ENCODE measurements around the gene ZNF473.

Gene ZNF473

DNA sequence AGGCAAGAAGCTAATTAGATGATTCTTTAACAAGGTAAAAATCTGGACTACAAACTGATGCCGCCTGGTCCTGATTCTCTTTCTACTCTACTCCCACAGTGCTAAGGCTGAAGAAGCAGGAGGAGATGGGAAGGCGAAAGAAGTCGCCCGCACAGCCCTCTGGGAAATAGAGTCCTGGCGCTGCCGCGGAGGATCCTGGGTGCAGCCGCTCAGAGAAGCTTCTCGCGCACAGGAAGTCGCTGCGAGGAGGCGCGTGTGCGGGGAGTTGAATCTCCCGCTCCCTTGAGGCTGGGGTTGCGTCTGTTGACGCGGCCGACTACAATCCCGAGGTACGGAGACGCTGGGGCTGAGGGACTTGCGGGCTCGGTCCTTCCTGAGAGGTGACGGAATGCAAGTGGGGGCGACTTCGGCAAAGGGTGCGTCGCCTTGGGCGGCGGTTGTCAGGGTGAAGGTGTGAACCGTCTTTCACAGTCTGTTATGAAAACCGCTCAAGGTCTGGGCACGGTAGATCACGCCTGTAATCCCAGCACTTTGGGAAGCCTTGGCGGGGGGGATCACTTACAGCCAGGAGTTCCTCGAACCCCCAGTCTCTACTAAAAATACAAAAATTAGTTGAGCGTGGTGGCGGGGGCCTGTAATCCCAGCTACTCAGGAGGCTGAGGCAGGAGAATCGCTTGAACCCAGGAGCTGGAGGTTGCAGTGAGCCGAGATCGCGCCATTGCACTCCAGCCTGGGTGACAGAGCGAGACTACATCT, at the start of gene ZNF473:
Gene ZNF473 (plus strand): TSS at position 212 of the 756 bp plus-strand sequence. CDS start 5,078 bp downstream, outside the sequence.
- DNase-seq, result peak; percentile 96

DNA sequence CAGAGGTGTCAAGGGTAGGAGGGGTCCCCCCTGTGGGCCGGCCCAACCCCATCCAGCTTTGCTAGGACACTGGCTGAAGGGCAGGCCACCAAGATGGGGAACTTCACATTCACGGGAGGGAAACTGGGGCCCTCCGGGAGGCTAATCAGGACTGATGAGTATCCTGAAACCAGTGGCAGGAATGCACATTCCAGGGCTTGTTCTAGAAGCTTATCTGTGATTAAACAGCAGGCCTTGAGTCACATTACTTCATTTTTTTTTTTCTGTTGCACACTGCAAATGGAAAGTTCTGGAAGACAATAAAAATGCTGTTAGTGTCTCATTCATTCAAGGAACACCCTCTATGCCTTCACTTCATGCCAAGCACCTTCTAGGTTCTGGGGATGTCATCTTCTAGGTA, 49.3 kb upstream of the ZNF473 start:
- DNase-seq, result no peak

DNA sequence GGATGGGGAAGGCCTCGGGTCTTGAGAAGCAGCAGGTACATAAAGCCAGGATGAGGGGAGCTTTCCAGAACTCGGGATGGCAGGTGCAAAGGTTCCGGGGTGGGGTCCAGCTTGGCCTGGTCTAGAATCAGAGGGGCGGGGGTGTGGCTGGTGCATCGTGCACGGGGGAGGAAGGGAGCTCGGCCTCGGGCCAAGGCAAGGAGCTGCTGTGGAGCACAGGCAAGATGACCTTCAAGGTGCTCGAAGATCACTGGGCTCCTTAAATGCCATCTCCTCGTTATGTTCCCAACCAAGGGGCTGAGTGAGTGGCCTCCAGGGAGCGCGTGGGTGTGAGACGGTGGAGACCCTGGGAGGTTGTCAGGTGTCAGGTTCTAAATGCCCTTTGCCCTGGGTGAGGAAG, 48.7 kb upstream of the ZNF473 start:
- no peak for DNase-seq

DNA sequence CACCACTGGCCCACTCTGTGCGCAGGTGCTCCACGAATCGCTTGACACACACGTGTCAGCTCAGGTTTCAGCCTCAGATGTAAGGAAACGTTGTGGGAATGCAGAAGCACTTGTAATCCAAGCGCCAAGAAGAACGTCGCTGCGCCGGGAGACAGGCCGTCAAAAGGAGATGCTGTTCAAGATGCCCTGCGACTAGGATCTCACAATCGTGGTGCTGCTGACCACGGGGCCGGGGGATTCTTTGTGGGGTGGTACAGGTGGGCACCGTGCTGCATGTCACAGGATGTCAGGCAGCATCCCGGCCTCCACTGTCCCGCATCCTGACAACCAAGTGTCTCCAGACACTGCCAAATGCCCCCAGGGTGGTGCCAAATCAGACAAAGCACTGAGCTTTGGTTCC, 47.9 kb upstream of the ZNF473 start:
- DNase-seq, result no peak

DNA sequence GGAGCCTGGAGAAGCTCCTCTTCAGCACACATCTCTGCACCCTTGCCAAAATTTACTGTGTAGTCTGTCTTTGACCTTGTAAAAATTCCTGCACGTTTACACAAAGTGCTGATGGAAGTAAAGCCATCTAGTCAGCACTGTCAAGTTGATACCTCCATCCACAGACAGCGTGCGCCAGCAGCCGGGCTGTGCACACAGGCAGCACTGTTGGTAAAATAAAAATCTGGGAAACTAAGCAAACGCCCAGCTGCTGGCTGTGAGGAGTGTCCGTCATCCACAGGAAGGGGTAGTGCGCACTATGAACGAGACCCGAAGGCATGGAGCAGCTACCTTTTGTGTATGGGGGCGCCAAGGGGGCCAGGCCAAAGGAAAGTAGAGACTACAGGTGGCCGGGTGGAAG, 47.5 kb upstream of the ZNF473 start:
- DNase-seq, result no peak

DNA sequence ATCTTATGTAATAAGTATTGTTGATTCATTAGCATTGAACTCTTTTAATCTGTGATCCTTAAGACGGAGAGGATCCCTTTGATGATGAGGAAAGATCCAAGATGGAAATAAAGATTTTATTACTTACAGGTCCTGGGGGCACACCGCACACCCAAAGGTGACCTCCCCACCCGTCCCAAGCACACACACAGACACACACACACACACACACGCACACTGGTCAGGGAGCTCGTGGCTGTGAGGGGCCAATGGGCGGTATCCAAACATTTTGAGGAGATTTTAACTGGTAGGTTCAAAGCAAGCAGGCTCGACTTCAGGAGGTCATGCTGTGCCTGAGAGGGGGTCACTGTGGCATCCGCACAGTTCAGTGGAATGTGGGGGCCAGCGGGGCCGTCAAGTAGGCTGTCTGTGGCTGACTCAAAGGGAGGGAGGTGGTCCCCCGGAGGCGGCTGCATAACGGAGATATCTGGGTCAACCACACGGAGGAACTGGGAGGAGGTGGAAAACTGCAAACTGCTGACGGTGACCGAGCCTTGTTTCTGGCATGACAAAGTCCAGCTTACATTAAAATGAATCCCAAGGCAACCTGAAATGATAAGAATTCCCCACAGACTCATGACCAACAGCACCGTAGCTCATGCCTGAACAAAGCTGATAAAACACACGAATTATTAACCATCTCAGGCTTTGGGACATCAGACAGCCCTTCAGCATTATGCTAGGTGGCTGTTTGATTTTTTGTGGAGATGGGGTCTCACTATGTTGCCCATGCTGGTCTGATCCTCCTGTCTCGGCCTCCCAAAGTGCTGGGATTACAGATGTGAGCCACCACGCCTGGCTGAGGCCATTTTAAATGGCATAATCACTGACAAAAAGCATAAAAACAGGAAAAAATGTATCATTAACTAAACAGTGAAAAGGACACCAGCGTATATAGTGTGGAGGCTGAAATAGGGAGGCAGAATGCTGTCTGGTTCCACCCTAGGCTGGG, 43.9 kb upstream of the ZNF473 start:
- no peak for DNase-seq

DNA sequence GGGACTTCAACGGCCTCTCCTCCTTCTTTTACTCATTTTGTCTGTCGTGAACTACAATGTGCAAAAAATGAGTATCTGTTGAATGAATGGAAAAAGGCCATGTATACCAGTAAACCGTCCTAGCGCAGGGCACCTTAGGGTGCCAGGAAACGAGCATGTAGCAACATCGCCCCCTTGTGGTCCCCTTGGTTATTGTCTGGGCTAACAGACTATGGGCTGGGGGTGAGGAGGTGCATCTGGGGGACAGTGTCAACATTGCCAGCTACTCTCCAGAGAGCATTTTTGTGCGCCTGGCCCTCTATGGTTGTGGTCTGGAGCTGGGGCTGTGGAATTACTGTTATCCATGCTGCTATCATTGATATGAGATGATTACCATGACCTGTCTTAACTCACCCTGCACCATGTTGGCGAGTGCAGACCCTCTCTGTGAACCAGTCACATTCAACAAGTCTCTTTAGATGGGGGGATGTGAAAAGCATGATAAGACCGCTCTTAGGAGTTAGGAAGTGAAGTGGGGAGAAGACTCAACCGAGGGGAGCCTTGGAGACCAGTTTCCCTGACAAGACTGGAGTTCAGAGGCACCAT, 42.1 kb upstream of the ZNF473 start:
- peak; percentile 44 for DNase-seq

DNA sequence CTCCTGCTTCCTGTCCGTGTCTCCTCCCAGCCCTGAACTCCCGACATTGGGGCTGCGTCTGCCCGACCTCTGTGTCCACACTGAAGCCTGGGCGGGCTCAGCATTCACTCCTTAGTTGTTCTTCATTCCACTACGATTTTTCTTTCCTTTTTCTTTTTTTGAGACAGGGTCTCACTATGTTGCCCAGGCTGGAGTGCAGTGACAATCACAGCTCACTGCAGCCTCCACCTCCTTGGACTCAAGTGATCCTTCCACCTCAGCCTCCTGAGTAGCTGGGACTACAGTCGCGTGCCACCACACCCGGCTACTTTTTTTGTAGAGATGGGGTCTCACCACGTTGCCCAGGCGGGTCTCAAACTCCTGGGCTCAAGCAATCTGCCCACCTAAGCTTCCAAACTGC, 41.3 kb upstream of the ZNF473 start:
- no peak for DNase-seq

DNA sequence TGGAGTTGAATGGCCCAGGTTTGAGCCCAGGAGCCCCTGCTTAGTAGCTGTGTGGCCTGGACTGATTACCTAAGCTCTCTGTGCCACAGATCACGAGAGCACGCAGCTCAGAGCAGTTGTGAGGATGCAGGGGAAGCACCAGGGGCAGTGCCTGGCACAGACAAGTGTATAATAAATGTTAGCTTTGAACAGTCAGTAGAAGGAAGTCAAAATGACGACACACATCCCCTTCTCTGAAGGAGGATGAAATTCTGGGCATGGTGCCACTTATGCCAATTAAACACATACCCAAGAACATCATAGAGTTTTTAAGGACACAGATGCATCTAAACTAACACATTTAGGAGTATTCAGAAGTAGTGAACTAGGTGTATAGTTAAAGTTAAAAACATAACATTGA, 39.9 kb upstream of the ZNF473 start:
- no peak for DNase-seq

DNA sequence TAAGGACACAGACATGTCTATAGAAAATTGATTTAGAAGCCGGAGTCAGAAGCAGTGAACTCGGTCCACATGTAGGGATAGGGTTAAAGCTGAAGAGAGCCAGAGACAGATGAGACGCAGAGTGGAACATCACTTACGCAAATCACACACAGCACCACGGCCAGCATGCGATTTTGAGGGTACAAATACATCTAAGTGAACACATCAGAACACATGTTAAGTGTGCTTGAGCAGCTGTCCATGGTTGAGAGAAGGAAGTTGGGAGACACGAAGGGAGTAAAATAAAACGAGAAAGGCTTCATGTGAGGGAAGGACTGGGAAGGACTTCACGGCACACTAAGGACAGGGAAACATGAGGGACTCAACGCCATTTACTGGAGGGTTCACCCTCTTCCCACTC, 39.5 kb upstream of the ZNF473 start:
- DNase-seq, result no peak

DNA sequence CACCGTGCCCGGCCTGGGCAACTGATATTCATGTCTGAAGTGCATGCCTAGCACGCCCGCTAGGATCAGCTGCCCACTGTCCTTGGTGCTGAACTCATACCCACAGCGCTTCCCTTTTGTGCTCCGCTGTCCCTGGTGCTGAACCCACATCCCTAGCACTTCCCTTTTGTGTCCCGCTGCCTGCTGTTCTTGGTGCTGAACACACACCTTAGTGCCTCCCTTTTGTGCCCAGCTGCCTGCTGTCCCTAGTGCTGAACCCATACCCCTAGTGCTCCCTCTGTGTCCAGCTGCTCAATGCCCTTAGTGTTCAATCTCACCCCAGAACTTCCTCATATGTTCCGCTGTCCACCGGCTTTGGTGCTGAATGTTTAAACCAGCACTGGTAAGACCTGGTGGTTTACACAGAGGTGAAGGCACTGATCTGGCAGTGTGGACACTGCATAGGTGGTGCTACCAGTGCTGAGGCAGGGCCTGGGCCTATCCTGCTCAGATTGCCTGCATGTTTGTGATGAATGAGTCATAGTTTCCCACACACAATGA, 38.6 kb upstream of the ZNF473 start:
- DNase-seq, result no peak

DNA sequence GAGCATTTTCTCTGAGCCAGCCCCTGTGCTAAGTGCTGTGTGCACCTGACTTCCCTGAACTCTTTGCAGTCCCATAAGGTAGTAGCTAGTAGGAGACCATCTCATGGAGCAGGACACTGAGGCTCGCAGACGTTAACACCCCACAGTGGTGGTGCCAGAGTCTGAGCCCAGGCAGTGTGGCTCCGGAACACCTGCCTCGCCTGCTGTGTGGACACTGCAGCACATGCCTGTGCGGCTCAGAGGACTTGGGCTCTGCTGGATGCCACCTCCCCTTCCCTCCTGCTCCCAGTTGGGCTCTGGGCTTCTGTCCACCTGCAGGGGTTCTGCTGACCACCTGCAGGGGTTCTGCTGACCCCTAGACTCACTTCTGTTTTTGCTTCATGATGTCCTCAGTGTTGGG, 37.8 kb upstream of the ZNF473 start:
- no peak for DNase-seq

DNA sequence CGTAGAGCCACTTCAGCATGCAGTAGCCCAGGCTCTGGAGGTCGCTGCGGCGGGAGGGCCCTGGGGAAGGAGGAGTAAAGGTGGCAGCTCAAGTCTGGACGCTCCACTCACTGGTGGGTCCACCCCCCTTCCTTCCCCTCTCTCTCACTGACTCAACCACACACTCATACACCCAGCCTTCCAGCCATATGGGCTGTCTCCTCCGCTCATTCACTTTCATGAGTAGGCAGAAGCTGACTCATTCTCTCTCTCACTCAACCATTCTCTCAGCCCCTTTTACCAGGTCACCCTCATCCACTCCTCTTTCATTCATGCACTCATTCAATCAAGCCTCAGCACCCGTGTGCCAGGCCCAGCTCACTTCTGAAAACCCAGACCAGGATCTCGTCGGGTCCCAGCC, 37.4 kb upstream of the ZNF473 start:
- no peak for DNase-seq

DNA sequence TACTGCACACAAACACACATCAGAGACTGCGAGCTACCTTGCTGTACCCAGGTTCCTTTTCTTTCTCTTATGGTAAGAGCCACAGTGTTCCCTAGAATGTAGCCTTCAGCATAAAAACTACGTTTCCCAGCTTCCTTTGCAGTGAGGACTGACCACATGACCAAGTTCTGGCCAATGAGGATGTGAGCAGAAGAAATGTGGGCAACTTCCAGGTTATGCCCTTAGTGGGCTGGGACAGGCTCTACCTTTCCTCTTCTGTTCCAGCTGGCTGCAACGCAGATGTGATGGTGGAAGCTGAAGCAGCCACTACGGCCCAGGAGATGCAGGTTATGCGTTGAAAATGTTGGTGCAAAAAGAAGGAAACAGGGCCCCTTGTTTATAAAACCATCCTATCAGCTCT, 28.1 kb upstream of the ZNF473 start:
- peak; percentile 4 for DNase-seq

DNA sequence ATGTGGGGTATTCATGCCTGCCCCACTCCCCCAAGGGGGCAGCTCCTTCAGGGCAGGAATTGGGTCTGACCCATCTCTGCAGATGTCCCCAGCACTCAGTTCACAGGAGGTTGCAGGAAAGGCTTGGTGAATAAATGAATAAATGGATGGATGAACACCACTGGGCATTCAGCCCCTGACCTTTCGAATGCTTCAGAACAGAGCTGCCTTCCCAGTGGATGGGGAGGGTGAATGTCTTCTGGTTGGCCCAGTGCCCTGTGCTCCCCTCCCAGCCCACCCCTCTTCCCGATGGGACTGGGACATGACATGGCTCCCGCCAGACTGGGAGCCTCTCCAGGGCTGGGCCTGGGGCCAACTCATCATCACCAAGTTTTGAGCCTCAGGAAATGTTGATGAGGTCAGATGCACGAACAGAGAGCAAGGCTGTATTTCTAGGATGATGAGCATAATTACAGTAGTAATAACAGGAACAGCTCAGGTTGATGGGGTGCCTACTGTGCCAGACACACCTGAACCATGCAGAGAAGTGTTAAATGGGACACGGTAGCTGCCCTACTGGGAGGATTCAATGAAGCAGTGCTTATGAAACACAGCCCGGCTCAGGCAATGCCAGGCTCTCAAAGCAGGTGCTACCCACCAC, 26.3 kb upstream of the ZNF473 start:
- no peak for DNase-seq

DNA sequence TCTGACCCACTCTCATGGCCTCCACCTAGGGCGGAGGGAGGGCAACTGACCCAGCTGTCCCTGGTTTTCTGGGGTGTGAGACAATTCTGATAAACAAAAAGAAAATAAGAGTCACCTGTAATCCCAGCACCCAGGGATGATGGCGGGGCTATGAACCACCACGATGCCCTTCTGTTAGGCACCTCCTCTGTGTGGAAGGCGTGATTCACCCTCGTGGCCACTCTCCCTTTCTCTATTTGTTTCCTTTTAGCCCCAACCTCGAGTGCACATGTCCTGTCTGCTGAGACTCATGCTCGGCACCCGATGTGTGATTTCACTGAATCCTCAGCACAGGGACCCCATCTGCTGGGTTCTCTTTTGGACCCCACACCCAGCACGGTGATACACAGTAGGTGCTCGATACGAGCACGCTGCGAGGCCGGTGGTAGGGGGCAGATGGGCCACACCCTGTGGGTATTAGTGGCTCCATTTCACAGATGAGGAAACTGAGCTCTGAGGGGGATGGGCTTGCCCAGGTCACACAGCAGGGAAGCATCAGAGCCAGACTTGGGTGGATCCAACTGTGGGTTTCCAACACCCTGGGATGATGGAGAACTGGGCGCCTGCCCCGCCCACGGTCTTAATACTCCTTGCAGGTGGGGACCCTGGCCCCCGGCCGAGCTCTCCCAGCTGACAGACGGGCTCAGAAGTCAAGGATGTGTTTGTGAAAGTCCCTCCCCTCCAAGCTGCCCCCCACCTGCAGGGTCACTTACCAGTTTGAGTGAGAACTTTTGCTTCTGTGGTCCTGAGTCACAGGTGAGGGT, 25.6 kb upstream of the ZNF473 start:
- no peak for DNase-seq

DNA sequence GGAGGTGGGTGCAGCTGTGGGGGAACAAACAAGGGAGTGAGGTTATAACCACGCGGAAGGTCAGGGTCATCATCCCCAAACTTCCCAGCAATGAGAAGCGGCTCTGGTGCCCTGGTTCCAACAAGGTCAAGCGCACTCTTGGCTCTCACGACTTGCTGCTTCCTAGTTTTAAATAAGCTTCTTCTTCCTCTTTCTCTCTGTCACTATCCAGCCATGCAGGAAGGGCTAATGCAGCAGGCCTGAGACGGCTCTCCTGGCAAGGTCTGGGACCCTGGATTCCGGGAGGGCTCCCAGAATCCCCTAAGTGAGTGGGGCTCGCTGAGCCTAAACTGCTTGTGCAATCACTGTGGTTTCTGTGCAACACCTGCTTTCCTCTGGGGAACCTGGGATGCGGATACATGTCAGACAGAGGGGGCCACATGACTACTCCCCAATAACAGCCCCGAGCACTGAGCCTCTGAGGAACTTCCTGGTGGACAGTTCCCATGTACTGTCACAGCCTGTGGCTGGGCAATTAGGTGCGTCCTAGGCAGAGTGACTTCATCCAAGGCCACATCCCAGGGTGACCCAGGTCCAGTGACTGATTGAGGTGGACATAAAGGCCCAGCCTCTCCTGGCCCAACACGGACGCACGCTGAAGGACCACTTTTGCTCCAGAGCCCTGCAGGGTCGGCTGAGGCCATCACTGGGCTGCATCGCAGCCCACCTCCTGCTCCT, 24.8 kb upstream of the ZNF473 start:
- no peak for DNase-seq

DNA sequence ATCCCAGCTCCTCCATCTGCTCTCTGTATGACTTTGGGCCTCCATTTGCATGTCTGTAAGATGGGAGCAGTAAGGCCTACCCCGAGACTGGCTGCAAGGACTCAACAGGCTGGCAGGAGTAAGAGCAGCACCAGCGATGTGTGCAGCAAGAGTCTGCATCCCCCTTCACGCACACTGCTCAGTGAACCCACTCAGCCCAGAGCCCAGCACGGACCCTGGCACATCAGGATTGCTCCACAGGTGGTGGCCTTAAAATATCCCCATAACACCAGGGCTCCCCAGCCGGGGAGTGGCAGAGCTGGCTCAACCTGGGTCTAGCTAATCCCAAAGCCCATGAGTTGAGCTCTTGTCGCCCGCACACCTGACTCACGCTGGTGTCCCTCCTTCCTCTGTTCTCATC, 24.0 kb upstream of the ZNF473 start:
- DNase-seq, result no peak

DNA sequence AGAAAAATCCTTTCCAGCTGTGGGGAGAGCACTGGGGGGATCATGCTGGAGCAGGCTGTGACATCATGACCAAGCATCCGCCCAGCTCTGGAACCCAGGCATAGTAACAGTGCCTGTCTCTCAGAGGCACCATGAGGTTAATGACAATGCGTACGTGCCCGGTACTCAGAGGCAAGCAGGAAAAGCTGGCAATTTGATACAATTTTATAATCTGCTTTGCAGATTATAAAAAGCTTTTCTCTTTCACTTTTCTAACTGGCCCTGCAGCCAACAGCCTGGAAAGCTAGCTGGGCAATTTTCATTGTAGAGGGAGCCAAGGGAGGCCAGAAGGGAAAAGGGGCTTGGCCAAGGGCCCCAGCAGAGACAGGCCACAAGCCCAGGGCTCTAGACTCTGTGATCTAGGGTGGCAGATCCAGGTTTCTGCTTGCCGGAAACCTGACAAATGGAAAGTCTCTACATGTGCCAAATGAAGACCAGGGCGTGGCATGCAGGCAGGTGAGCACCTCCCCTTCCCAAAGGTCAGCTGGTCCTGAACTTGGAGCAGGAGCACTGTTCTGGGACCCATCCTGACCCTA, 23.3 kb upstream of the ZNF473 start:
- no peak for DNase-seq

DNA sequence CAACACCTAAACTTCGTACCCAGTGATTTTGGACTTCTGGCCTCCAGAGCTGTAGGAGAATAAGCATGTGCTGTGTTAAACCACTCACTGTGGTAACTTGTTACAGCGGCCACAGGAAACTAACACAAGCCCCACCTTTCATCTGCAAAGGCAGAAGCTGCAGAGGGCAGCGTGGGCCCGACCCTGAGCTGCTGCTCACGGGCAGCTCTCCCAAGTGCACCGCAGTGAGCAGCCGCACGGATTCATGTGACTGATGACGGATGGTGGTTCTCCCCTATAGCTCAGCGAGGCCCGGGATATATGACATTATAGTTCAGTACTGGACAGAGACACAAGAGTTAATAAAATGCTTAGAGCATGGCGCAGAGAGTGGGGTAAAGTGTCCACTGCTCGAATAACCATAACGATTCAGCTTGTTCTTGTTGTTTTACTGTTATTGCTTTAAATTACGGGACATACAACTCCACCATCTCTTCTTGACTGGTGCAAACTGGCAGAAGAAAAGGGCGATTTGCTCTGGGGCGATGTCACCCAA, 22.5 kb upstream of the ZNF473 start:
- DNase-seq, result no peak
